ENCODE results near the gene SH3YL1.

The SH3YL1 gene

DNA sequence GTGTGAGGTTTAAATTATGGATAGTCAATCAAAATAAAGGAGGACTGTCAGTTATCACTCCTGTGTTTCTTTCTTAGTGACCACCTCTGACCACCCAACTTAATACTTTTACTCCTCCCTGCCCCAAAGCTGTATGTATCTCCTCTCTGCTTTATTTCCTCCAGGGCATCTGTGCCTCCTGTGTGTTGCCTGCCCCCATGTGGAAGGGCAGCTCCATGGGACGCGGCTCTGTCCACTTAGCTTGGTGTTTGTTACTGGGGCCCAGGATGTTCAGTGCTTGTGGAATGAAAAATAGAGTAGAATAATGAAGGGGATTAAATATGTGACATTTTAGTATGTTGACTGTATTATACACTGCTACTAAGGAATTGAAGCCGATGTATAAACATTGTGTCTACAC is 10.7 kb upstream of the SH3YL1 start:
- H3K4me3 Mint-ChIP-seq: no peak overlapping the region
- no peak for DNase-seq
- peaks cover 23 to 40% of the 10 kb centered on the region in 2 donors for H3K36me3 Mint-ChIP-seq
- H3K9me3 Mint-ChIP-seq: no peaks in the 10 kb centered on the region
- no peak overlapping the region for H3K27ac Mint-ChIP-seq
- peaks cover 23 to 39% of the 10 kb centered on the region in 2 donors for H3K4me1 Mint-ChIP-seq
- no peaks in the 10 kb centered on the region for H3K27me3 Mint-ChIP-seq
- ATAC-seq (replicated peaks): no peak

DNA sequence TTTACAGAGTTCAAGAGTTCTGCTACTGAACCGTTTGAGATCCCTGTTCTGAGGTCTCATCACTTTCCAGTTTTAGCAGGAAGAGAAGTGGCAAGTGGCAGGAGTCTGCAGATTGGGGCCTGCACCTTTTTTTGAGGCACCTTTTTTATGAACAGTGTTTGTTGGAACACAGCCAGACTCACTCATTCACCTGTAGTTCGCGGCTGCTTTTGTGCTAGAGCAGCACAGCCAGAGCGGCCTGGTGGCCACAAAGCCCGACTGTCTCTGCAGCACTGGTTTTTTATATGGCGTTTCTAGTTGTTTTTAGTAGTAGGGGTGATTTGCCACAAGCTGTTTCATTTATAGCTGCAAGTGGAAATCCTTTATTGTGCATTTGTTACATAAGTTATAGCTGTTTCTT is 9.5 kb upstream of the SH3YL1 start:
- no peak overlapping the region for H3K27ac Mint-ChIP-seq

DNA sequence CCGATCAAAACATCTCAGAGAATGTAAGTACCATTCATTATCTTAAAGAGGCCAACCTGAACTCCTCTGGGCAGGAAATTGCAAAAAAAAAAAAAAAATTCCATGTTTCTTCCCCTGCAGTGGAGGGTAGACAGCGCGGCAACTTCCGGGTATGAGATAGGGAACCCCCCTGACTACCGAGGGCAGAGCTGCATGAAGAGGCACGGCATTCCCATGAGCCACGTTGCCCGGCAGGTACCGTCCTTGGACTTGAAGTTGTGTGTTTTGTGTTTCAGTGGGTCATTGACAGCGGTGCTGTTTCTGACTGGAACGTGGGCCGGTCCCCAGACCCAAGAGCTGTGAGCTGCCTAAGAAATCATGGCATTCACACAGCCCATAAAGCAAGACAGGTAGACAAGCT is 8.1 kb upstream of the SH3YL1 start:
- DNase-seq: no peak
- no peak for ATAC-seq (replicated peaks)
- H3K27ac Mint-ChIP-seq: no peak overlapping the region
- H3K4me1 Mint-ChIP-seq: peaks cover 34 to 60% of the 10 kb centered on the region in 2 donors
- H3K27me3 Mint-ChIP-seq: no peaks in the 10 kb centered on the region
- no peaks in the 10 kb centered on the region for H3K9me3 Mint-ChIP-seq
- no peak overlapping the region for H3K4me3 Mint-ChIP-seq
- peaks cover 16 to 45% of the 10 kb centered on the region in 2 donors for H3K36me3 Mint-ChIP-seq

More for the DNA sequence above, 9.5 kb upstream of the SH3YL1 start:
- peaks cover 23 to 42% of the 10 kb centered on the region in 2 donors for H3K36me3 Mint-ChIP-seq
- H3K27me3 Mint-ChIP-seq: no peaks in the 10 kb centered on the region
- H3K9me3 Mint-ChIP-seq: no peaks in the 10 kb centered on the region
- DNase-seq: no peak
- no peak overlapping the region for H3K4me3 Mint-ChIP-seq
- H3K4me1 Mint-ChIP-seq: peaks cover 25 to 47% of the 10 kb centered on the region in 2 donors
- ATAC-seq (replicated peaks): no peak

DNA sequence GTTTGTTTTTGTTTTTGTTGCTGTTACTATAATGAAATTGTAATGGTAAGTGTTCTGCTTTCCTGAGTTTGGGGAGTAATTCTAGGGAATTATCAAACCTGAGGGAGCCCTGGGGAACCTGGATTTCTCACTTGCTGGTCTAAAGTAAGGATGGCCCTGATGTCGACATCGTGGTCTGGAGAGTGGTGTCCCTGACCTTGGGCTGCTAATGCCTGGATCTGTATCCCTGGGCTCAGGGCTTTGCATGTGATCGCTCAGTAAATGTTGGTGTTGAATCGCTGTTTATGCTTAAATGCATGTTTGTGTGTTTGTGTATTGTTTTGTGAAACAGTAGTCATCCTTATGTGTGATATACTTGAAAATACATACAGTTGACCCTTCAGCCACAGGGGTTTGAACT is 7.0 kb upstream of the SH3YL1 start:
- DNase-seq (no peak), ATAC-seq (replicated peaks) (no peak)
- Mint-ChIP-seq H3K4me3 (no peak overlapping the region), H3K36me3 (peaks cover 16 to 40% of the 10 kb centered on the region in 2 donors), H3K4me1 (peaks cover 37 to 64% of the 10 kb centered on the region in 2 donors), H3K27me3 (no peaks in the 10 kb centered on the region), H3K27ac (no peak overlapping the region), H3K9me3 (no peaks in the 10 kb centered on the region)

DNA sequence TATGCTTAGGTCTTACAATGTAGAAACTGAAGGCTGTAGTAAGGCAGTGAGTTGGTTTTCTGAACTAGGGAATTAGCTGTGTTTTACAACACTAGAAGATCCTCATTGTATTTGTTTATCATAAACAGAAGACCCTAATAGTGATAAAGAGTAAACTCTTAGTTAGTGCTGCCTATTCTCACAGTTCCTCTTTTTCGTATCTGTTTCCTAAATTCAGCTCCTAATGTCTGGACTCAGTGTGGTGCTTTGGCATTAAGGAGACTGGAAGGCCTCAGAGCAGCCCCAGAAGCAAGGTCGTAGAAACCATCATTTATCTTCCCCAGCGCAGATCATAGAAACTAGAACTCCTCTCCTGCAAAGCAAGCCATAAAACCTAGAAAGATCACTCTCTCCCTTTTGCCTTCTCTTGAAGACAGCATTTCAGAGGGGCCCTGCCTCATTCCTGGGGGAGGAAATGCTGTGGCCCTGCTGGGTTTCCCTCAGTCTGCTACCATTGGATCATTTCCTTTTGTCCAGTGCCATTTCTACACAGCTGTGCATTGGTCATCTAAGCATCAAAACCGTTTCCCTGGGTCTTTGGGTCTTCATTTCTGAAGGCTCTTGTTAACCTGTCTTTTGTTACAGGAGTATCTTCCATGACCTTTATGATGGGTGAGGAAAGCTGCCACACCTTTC is 5.7 kb upstream of the SH3YL1 start:
- ATAC-seq (replicated peaks): no peak
- Mint-ChIP-seq H3K4me3 (no peak overlapping the region), H3K27me3 (no peaks in the 10 kb centered on the region), H3K4me1 (peaks cover 34 to 51% of the 10 kb centered on the region in 2 donors), H3K9me3 (no peaks in the 10 kb centered on the region), H3K36me3 (peaks cover 12 to 37% of the 10 kb centered on the region in 2 donors), H3K27ac (no peak overlapping the region)
- DNase-seq: no peak

DNA sequence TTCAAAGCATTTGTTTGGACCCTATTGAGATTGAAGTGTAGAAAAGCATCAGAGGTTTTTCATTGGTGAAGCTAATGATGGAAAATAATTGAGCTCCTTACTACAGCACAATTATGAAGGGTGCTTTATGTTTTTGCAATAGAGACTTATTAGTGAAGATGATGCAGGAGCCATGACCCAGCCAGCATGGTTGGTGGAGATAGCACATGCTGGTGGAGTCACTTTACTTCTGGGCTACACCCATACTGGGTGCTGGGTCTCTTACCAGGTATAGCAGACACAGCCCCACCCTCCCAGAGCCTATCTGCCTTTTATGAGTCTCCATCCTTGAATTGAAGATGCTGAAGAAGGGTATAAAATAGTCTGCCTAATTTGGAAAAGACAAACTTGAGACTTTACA is 4.5 kb upstream of the SH3YL1 start:
- H3K27ac Mint-ChIP-seq: no peak overlapping the region
- H3K4me1 Mint-ChIP-seq: peaks cover 35 to 48% of the 10 kb centered on the region in 2 donors
- H3K9me3 Mint-ChIP-seq: no peaks in the 10 kb centered on the region
- DNase-seq (no peak), ATAC-seq (replicated peaks) (no peak)
- H3K27me3 Mint-ChIP-seq: no peaks in the 10 kb centered on the region
- H3K36me3 Mint-ChIP-seq: peaks cover 11 to 36% of the 10 kb centered on the region in 2 donors
- H3K4me3 Mint-ChIP-seq: no peak overlapping the region

DNA sequence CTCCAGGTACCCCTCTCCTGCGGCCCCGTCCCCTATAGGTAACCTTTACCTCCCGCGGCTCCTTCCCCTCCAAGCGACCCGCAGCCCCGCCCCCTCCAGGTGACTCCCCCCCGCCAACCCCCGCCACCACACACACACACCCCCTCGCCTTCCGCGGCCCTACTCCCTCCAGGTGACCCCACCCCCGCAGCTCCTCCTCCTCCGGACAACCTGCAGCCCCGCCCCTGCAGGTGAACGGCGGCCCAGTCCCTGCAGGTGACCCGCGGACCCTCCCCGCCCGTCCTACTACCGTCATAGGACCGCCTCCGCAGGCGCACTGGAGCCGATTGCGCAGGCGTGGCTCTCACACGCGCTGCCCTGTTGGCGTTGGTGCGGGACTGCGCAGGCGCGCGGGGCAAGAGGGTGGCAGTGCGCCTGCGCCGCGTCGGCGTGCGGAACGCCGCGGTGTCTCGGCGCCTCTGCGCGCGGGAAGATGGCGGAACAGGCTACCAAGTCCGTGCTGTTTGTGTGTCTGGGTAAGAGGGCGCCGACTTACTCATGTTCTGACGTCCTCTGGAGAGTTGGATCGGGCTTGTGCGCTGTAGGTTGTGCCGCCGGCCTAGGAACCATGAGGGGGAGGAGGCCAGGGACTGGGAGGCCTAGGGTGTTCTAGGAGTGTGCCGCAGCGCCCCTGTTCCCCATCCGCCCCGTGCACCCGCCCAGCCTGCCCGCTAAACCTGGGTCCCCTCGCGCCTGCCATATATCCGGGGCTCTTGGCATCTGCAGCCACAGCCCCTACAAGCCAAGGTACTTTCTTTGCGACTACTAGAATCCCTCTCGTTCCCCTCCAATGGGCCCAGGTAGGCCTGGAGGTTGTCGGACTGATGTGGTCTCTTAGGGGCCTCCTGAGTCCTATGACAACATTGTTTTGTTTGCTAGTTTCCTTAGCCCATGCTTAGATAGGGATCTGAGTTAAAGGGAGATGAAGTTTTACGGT is 949 bp upstream of the SH3YL1 start, which contains the start of gene ACP1:
Gene ACP1 (plus strand): TSS at position 455 of the 976 bp plus-strand sequence. CDS start 18 bp downstream, at position 473.
- Mint-ChIP-seq H3K27ac (peak within 1 kb of the TSS; percentile 97), H3K4me1 (peaks cover 22 to 27% of the 10 kb centered on the region in 2 donors), H3K36me3 (peaks cover 0 to 20% of the 10 kb centered on the region in 2 donors)

DNA sequence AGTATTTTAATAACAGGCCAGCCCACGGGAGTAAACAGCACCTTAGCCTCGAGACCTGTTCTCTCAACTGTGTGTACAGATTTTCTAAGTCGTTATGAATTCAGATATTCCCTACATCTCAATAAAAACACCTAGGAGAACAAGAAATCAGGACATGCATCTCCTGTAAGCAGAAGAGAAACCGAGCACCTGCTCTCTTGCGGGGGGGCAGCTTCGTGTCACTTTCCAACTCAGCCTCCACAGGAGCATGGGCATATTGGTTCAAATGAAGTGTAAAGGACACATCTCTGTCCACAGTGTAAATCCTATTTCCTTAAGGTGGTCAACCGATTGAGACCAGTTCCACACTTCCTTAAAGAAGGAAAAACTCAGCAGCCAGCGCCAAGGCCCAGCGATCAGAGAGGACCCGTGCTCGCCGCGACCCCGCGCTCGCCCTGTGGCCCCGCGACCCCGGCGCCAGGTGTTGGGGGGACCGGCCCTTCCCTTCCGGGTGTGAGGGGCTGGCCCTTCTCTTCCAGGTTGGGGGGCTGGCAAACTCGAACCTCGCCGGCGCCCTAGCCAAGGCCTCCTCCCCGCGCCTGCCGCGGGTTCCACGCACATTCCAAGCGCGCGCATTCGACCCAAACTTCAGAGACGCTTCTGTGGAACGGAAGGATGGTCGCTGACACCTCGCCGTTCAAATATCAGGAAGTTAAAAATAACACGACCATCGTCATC is 652 bp downstream of the SH3YL1 start:
- peaks cover 2 to 3% of the 10 kb centered on the region in 2 donors for H3K9me3 Mint-ChIP-seq
- H3K4me1 Mint-ChIP-seq: peaks cover 15% of the 10 kb centered on the region in 2 donors
- H3K27ac Mint-ChIP-seq: peak overlapping the region; percentile 69
- peaks cover 3 to 28% of the 10 kb centered on the region in 2 donors for H3K36me3 Mint-ChIP-seq
- no peaks in the 10 kb centered on the region for H3K27me3 Mint-ChIP-seq
- H3K4me3 Mint-ChIP-seq: peak overlapping the region; percentile 90 to 94
- ATAC-seq (replicated peaks) (no peak), DNase-seq (no peak)

More for the DNA sequence above, 949 bp upstream of the SH3YL1 start, which contains the start of gene ACP1:
- Mint-ChIP-seq H3K9me3 (no peaks in the 10 kb centered on the region), H3K27me3 (no peaks in the 10 kb centered on the region), H3K4me3 (peak within 1 kb of the TSS; percentile 90 to 94)
- peak; percentile 93 for DNase-seq
- ATAC-seq (replicated peaks): peak; percentile 89 to 91

DNA sequence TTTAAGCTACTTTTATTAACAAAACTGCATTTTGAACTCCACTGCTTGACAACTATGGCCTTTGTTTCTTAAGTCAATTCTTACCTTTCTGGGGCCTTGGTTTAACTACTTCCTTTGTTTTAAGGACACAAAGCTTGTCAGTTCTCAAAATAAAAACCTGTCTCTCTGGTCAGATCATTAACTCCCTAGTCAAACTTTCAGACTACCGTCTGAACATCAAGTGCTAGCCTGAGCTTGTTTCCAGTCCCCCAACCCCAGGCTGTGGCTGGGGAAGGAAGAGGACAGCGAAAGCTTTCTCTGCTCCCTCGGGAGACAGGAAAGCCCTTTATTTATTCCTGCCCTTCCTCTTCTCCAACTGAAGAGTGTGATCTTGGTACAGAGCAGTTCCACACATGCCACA is 1.7 kb downstream of the SH3YL1 start:
- Mint-ChIP-seq H3K36me3 (peaks cover 3 to 20% of the 10 kb centered on the region in 2 donors), H3K4me3 (no peak overlapping the region), H3K4me1 (peaks cover 6 to 8% of the 10 kb centered on the region in 2 donors), H3K27me3 (no peaks in the 10 kb centered on the region), H3K27ac (no peak overlapping the region), H3K9me3 (peaks cover 4 to 8% of the 10 kb centered on the region in 2 donors)
- DNase-seq: no peak
- ATAC-seq (replicated peaks): no peak

DNA sequence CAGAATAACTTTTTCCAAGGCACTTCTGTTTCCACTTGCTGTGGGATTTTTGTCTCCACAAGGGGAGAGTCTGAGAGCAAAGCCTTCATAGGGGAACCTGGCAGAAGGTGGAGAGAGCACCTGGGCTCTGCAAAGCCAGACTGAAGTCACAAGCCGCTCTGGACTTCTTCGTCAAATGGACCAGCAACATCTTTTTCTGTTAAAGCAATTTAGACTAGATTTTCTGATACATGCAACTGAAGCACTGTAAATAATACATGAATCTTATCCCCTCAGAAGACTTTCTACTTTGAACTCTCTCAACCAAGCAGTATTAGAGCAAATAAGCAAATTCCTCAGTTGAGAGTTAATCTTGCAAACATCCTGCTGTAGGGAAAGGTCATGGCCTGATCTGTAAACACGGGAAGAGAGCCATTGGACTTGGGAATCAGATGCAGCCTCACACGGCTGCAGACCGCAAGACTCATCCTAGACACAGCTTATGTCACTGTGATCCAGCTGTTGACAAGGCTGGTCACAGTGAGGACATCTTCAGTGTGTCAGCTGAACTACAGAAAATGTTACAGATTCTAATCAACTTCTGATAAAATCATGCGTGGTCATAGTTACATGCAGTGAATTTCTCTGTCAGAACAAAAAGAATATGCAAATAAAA is 3.2 kb downstream of the SH3YL1 start:
- H3K27me3 Mint-ChIP-seq: no peaks in the 10 kb centered on the region
- ATAC-seq (replicated peaks) (no peak), DNase-seq (no peak)
- H3K4me3 Mint-ChIP-seq: no peak overlapping the region
- peaks cover 3 to 15% of the 10 kb centered on the region in 2 donors for H3K36me3 Mint-ChIP-seq
- peaks cover 4 to 8% of the 10 kb centered on the region in 2 donors for H3K9me3 Mint-ChIP-seq
- H3K27ac Mint-ChIP-seq: no peak overlapping the region
- peaks cover 0 to 5% of the 10 kb centered on the region in 2 donors for H3K4me1 Mint-ChIP-seq

DNA sequence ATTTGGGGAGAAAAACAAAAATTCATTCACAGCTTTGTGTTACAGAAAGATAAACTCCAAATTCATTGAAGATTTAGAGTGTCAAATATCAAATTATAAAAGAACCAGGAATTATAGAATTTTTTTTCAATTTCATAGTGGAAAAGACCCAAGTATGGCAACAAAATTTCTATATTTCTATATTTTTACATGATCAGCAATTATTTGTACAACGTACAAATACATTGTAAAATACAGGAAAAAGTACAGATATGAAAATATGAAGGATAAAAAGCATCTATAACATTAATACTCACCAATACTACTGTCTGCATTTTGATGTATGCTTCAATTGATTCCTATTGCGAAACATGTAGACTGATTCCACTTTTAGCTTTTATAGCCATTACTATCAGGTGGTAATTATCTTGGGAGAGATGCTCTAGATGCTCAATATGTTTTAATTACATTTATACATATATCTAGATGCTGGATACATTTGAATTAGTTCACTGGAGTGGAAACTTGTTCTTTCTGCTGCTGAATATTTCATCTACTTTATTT is 4.0 kb downstream of the SH3YL1 start:
- ATAC-seq (replicated peaks): no peak
- Mint-ChIP-seq H3K36me3 (peaks cover 3 to 15% of the 10 kb centered on the region in 2 donors), H3K4me1 (peaks cover 0 to 5% of the 10 kb centered on the region in 2 donors), H3K9me3 (peaks cover 4 to 8% of the 10 kb centered on the region in 2 donors), H3K27me3 (no peaks in the 10 kb centered on the region), H3K4me3 (no peak overlapping the region), H3K27ac (no peak overlapping the region)
- DNase-seq: no peak

DNA sequence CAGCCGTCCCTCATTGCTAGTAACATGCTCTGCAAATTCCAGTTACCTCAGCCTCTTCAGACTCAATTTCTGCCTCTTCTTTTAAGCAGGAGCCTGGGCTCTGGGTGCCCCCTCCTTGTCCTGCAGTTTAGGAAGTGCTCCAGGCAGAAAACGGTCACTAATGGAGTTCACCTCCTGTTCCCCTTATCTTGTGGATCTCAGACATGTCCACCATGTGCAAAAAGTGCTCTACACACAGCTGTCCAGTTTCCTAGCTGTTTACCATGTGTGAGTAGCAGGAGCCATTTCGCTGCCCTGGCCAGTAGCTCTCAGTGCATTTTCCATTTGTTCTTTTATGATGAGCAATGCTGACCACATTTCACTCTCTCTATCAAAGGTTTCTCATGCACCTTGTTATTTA is 4.9 kb downstream of the SH3YL1 start:
- Mint-ChIP-seq H3K27ac (no peak overlapping the region), H3K4me1 (peaks cover 0 to 2% of the 10 kb centered on the region in 2 donors), H3K4me3 (no peak overlapping the region), H3K36me3 (peaks cover 3 to 11% of the 10 kb centered on the region in 2 donors), H3K27me3 (no peaks in the 10 kb centered on the region), H3K9me3 (peaks cover 4 to 8% of the 10 kb centered on the region in 2 donors)
- ATAC-seq (replicated peaks): no peak
- DNase-seq: no peak

DNA sequence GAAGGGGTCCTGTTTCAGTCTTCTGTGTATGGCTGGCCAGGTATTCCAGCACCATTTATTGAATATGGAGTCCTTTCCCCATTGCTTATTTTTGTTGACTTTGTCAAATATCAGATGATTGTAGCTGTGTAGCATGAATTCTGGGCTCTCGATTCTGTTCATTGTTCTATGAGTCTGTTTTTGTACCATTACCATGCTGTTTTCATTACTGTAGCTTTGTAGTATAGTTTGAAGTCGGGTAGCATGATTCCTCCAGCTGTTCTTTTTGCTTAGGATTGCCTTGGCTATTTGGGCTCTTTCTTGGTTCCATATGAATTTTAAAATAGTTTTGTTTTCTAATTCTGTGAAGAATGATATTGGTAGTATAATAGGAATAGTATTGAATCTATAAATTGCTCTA is 6.0 kb downstream of the SH3YL1 start:
- Mint-ChIP-seq H3K9me3 (peaks cover 4 to 8% of the 10 kb centered on the region in 2 donors), H3K4me3 (no peak overlapping the region), H3K27ac (no peak overlapping the region), H3K36me3 (peaks cover 3 to 11% of the 10 kb centered on the region in 2 donors), H3K4me1 (no peaks in the 10 kb centered on the region), H3K27me3 (no peaks in the 10 kb centered on the region)
- no peak for ATAC-seq (replicated peaks)
- DNase-seq: no peak
